Cardiac septum (tissue), 1 donor: Measurements from ENCODE around the gene NACAD. TPM values are rescaled to one million over a fixed set of nuclear protein-coding genes. Genes with fewer than 3 reads are reported as not detected.
"Not testable (repeated sequence)": the region's sequence is repeated elsewhere in the genome, so short reads cannot be mapped to it uniquely, and the experiment has no call there.

Experiments used
- DNase-seq: peaks from one replicate; pipeline ENCODE4 v3.0.0-alpha.2; 2020; ENCODE audit warnings: low spot score
- intact Hi-C: fragments of 100-400 bp; cut with DNase I; formaldehyde crosslinking; loops from one replicate; pipeline ENCODE4 v1.14.0; 2022
- total RNA-seq: library from RNA; stranded (reverse); fragmentation: NEBNext Ultra II Directional; extraction: Animal tissue kit (Norgen Biotek cat#: 25700); gene quantifications from one replicate; pipeline ENCODE4 v1.2.1, GENCODE V29; 2021
- donor health status: DM: no; HTN: no; CAD: no.

The NACAD gene
- total RNA-seq, 1 donor from 2014 or later = 5.3 TPM

GRCh38 chr7:45035371-45035770, 53.4 kb downstream of the NACAD start:
- intact Hi-C loops = no loop called here
- DNase-seq = no peak

- intact Hi-C loops, DNase-seq: not testable (repeated sequence)
These were observed 54.1 kb downstream of the NACAD start for GRCh38 chr7:45034710-45035109.

- intact Hi-C loops = no loop called here
- DNase-seq = no peak
These were observed 54.9 kb downstream of the NACAD start for GRCh38 chr7:45033931-45034290.

GRCh38 chr7:45033261-45033930, 55.4 kb downstream of the NACAD start:
- no peak for DNase-seq
- intact Hi-C loops = no loop called here

- intact Hi-C loops = no loop called here
- DNase-seq = no peak
These were observed 56.3 kb downstream of the NACAD start for GRCh38 chr7:45032421-45032820.

- intact Hi-C loops = no loop called here
- no peak for DNase-seq
These were observed 56.9 kb downstream of the NACAD start for GRCh38 chr7:45031829-45032228.

Other genes starting within 250 kb of the NACAD start
- 210 TPM for gene H2AZ2, start 240.9 kb downstream of the NACAD start, total RNA-seq
- gene PURB, start 203.4 kb downstream of the NACAD start, total RNA-seq = 19.1 TPM
- gene MYO1G, start 110.0 kb downstream of the NACAD start, total RNA-seq = 2.4 TPM
- gene CCM2, start 88.8 kb downstream of the NACAD start, total RNA-seq = 35.3 TPM
- 61.4 TPM for gene TBRG4, start 22.7 kb upstream of the NACAD start, total RNA-seq
- gene RAMP3, start 68.8 kb upstream of the NACAD start, total RNA-seq = 52.5 TPM